Loucy (cell line): Measurements from ENCODE around the gene IQSEC1.

Source experiments
- H2AFZ ChIP-seq: fragments of 200-600 bp; sonication (generic); 2 replicates; pipeline ENCODE4 v1.6.0; 2016; ENCODE audit warnings: antibody characterized with exemption, mild to moderate bottlenecking, low read length, moderate library complexity
- H3F3A ChIP-seq: fragments of 200-600 bp; 2 replicates; pipeline ENCODE4 v1.6.0; 2016; ENCODE audit warnings: antibody characterized with exemption, low read depth, mild to moderate bottlenecking
- H3K27me3 ChIP-seq: fragments of 200-600 bp; sonication (generic); 2 replicates; pipeline ENCODE4 v1.6.1; 2014; ENCODE audit warnings: low read length, mild to moderate bottlenecking; ENCODE audit not compliant: insufficient read depth, poor library complexity, severe bottlenecking
- H3K36me3 ChIP-seq: fragments of 200-600 bp; sonication (generic); 2 replicates; pipeline ENCODE4 v1.6.1; 2016; ENCODE audit warnings: low read length; ENCODE audit not compliant: insufficient read depth
- H3K4me1 ChIP-seq: fragments of 200-600 bp; sonication (generic); 2 replicates; pipeline ENCODE4 v1.5.1; 2014; ENCODE audit warnings: low read length, mild to moderate bottlenecking; ENCODE audit not compliant: insufficient read depth, poor library complexity, severe bottlenecking
- H3K4me2 ChIP-seq: fragments of 200-600 bp; sonication (generic); 2 replicates; pipeline ENCODE4 v1.6.0; 2014; ENCODE audit warnings: antibody characterized with exemption, low read length, low read depth, mild to moderate bottlenecking; ENCODE audit not compliant: poor library complexity, severe bottlenecking
- H3K4me3 ChIP-seq: fragments of 200-600 bp; sonication (generic); 2 replicates; pipeline ENCODE4 v1.5.1; 2014; ENCODE audit warnings: low read length, mild to moderate bottlenecking, mixed read lengths; ENCODE audit not compliant: poor library complexity, severe bottlenecking
- H3K79me2 ChIP-seq: fragments of 200-600 bp; sonication (generic); 2 replicates; pipeline ENCODE4 v1.6.1; 2014; ENCODE audit warnings: low read length; ENCODE audit not compliant: insufficient read depth
- H3K9ac ChIP-seq: fragments of 200-600 bp; sonication (generic); 2 replicates; pipeline ENCODE4 v1.6.0; 2014; ENCODE audit warnings: mild to moderate bottlenecking, low read depth, low read length, moderate library complexity; ENCODE audit not compliant: poor library complexity, severe bottlenecking
- H3K9me2 ChIP-seq: fragments of 200-600 bp; sonication (generic); replicated peaks from 2 replicates; pipeline ENCODE4 v1.6.1; 2016; ENCODE audit warnings: low read depth, low read length, mixed read lengths
- H3K9me3 ChIP-seq: fragments of 200-600 bp; sonication (generic); 2 replicates; pipeline ENCODE4 v1.6.1; 2014; ENCODE audit warnings: mild to moderate bottlenecking, antibody characterized with exemption, low read length, low read depth; ENCODE audit not compliant: insufficient read depth
- H4K20me1 ChIP-seq: fragments of 200-600 bp; sonication (generic); 2 replicates; pipeline ENCODE4 v1.6.0; 2014; ENCODE audit warnings: antibody characterized with exemption, low read length, mild to moderate bottlenecking; ENCODE audit not compliant: insufficient read depth, poor library complexity, severe bottlenecking
- CTCF ChIP-seq: fragments of 200-600 bp; sonication (generic); conservative IDR thresholded peaks from 2 replicates; pipeline ENCODE4 v1.5.1; 2014; ENCODE audit warnings: mild to moderate bottlenecking, antibody characterized with exemption, low read length
- EZH2phosphoT487 ChIP-seq: fragments of 200-600 bp; IDR thresholded peaks from 2 replicates; pipeline ENCODE4 v1.6.1; 2018; ENCODE audit warnings: antibody characterized with exemption, mild to moderate bottlenecking, moderate library complexity, borderline replicate concordance

IQSEC1 gene

GRCh38 chr3:12954891-12955650 is 118.2 kb downstream of the IQSEC1 start:
- no peaks in the 10 kb centered on the region for H3K27me3 ChIP-seq
- peak overlapping the region; percentile 64 for H3K9ac ChIP-seq
- H3K4me2 ChIP-seq = peak overlapping the region; percentile 77
- H3K9me2 ChIP-seq = no peaks in the 10 kb centered on the region
- no peaks in the 10 kb centered on the region for H3F3A ChIP-seq
- peak overlapping the region; percentile 52 for H3K4me3 ChIP-seq
- peaks cover 74% of the 10 kb centered on the region for H3K4me1 ChIP-seq
- H3K36me3 ChIP-seq = peaks cover 5% of the 10 kb centered on the region; the same call in 1 of the 2 replicates
- H3K9me3 ChIP-seq = no peaks in the 10 kb centered on the region
- TF ChIP-seq CTCF (0 out of 2 replicates have a peak, but pooled peaks have one; percentile 15), EZH2phosphoT487 (no peak)
- no peak overlapping the region for H2AFZ ChIP-seq
- H4K20me1 ChIP-seq = peaks cover 27% of the 10 kb centered on the region
- H3K79me2 ChIP-seq = peaks cover 97% of the 10 kb centered on the region

GRCh38 chr3:12954180-12954579 is 119.0 kb downstream of the IQSEC1 start:
- Histone ChIP-seq H3F3A (no peaks in the 10 kb centered on the region), H3K27me3 (no peaks in the 10 kb centered on the region), H3K4me3 (no peak overlapping the region), H3K4me2 (peak overlapping the region; percentile 77), H3K9ac (peak overlapping the region; percentile 64), H3K9me2 (no peaks in the 10 kb centered on the region), H3K79me2 (peaks cover 96% of the 10 kb centered on the region), H2AFZ (no peak overlapping the region), H3K9me3 (no peaks in the 10 kb centered on the region), H3K36me3 (peaks cover 5% of the 10 kb centered on the region; the same call in 1 of the 2 replicates), H4K20me1 (peaks cover 30% of the 10 kb centered on the region), H3K4me1 (peaks cover 75% of the 10 kb centered on the region)
- TF ChIP-seq CTCF (no peak), EZH2phosphoT487 (no peak)

GRCh38 chr3:12953201-12953995 is 119.8 kb downstream of the IQSEC1 start:
- no peak overlapping the region for H2AFZ ChIP-seq
- H3K9me2 ChIP-seq = no peaks in the 10 kb centered on the region
- no peaks in the 10 kb centered on the region for H3F3A ChIP-seq
- no peak overlapping the region for H3K4me2 ChIP-seq
- peaks cover 38% of the 10 kb centered on the region for H4K20me1 ChIP-seq
- no peak overlapping the region for H3K9ac ChIP-seq
- peaks cover 96% of the 10 kb centered on the region for H3K79me2 ChIP-seq
- H3K4me1 ChIP-seq = peaks cover 75% of the 10 kb centered on the region
- H3K27me3 ChIP-seq = no peaks in the 10 kb centered on the region
- TF ChIP-seq CTCF (no peak), EZH2phosphoT487 (no peak)
- peaks cover 5% of the 10 kb centered on the region; the same call in 1 of the 2 replicates for H3K36me3 ChIP-seq
- no peaks in the 10 kb centered on the region for H3K9me3 ChIP-seq
- no peak overlapping the region for H3K4me3 ChIP-seq
